ENCODE measurements around the gene RPLP2.

DNA sequence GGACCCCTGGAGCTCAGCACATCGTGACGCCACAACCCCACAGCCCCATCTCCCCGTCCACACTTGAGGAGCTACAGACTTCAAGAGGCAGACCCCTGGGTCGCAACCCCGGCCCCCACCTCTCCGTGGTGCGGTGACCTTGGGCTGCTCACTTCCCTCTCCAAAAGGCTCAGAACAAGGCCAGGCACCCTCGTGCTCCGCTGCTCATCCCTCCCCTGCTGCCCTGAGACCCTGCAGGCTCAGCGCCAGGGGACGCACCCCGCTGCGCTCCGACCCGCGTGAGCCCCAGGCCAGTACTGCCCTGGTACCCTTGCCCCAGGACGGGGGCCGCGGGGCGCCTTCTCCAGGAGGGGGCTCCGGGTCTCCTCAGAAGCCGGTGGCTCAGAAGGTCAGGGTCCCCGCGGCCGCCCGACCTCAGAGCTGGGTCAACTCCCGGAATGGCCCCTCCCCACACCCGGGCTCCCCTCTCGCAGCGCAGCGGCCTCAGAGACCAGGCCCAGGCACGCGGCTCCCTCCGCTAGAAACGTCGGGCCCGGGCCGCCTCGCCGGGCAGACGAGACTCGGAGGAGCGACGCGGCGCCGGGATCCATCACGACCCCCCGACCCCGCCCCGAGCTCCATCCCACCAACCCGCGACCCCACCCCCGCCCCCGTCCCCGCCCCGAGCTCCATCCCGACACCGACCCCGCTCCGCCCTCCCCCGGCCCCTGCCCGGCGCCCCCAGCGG is 33.0 kb upstream of the RPLP2 start:
- TF ChIP-seq POLR2AphosphoS5 (IDR thresholded peaks at IDR 0.05; ENCODE audit: low read depth, low read length) (0 out of 2 replicates have a peak, but pooled peaks have one; percentile 26), POLR2A (IDR thresholded peaks at IDR 0.05; ENCODE audit: low read depth, low read length) (peak; percentile 44; the same call in 1 of the 2 replicates)

Measured in GM12892 (cell line).